Heart left ventricle (tissue), 16 donors: ENCODE results near the gene DAND5. TPM values are rescaled to one million over a fixed set of nuclear protein-coding genes. Genes with fewer than 3 reads are reported as not detected.
"Not testable (repeated sequence)": the region's sequence is repeated elsewhere in the genome, so short reads cannot be mapped to it uniquely, and the experiment has no call there.

Source experiments
- ATAC-seq, 4 donors: fragments of 200-7000 bp; cut with Tn5 transposase; one replicate each; pipeline ENCODE4 v1.9.1; 2020 to 2022; ENCODE audit warnings: moderate library complexity in 4 of 4, mild to moderate bottlenecking in 3 of 4, moderate number of reproducible peaks in 1 of 4
- DNase-seq, 5 donors: peaks; one replicate each; pipeline ENCODE4 v3.0.0-alpha.2; 2020
- H3K27ac ChIP-seq, 12 donors: fragments of 200-600 bp; sonication (generic) in 4 of 12; one replicate each; pipeline versions ENCODE4 v1.5.0 to v1.8.0; 2016 to 2022; ENCODE audit warnings: mild to moderate bottlenecking in 2 of 12
- H3K27me3 ChIP-seq, 9 donors: fragments of 200-600 bp; sonication (generic) in 2 of 9; one replicate each; pipeline versions ENCODE4 v1.5.1 to v1.8.0; 2016 to 2022; ENCODE audit warnings: mild to moderate bottlenecking in 3 of 9
- H3K36me3 ChIP-seq, 9 donors: fragments of 200-600 bp; sonication (generic) in 2 of 9; one replicate each; pipeline versions ENCODE4 v1.5.0 to v1.8.0; 2018 to 2022; ENCODE audit warnings: mild to moderate bottlenecking in 2 of 9
- H3K4me1 ChIP-seq, 12 donors: fragments of 200-600 bp; sonication (generic) in 4 of 12; one replicate each; pipeline versions ENCODE4 v1.5.0 to v1.8.0; 2016 to 2022; ENCODE audit warnings: mild to moderate bottlenecking in 3 of 12
- H3K4me3 ChIP-seq, 12 donors: fragments of 200-600 bp; sonication (generic) in 4 of 12; one replicate each; pipeline versions ENCODE4 v1.5.0 to v1.8.0; 2017 to 2022; ENCODE audit warnings: mild to moderate bottlenecking in 9 of 12, moderate library complexity in 4 of 12
- H3K9me3 ChIP-seq, 12 donors: fragments of 200-600 bp; sonication (generic) in 4 of 12; one replicate each; pipeline versions ENCODE4 v1.5.0 to v1.8.0; 2016 to 2022; ENCODE audit warnings: mild to moderate bottlenecking in 1 of 12
- POLR2A ChIP-seq, 2 donors: fragments of 450-650 bp; IDR thresholded peaks; one replicate each; pipeline ENCODE4 v1.6.1; 2017; ENCODE audit warnings: antibody characterized with exemption in 2 of 2, mild to moderate bottlenecking in 2 of 2, moderate library complexity in 2 of 2
- WGBS, 4 donors: extraction: QIAGEN DNeasy Blood & Tissue Kit in 2 of 4; methylation state at CpG; one replicate each; pipeline versions ENCODE4 v1.1.5 to v1.1.7; 2013 to 2018; 5-methylcytosine and 5-hydroxymethylcytosine counted together
- intact Hi-C, 10 donors: fragments of 100-400 bp; cut with DNase I; formaldehyde crosslinking; loops; one replicate each; pipeline versions ENCODE4 v1.11.1 to v1.14.2; 2022
- polyA plus RNA-seq, 2 donors: library from polyadenylated mRNA; stranded (reverse); fragments of 200-250 nt; gene quantifications; one replicate each; pipeline ENCODE4 v1.2.3, GENCODE V29; 2013
- total RNA-seq, 9 donors: library from RNA; depleted of rRNA in 2 of 9; stranded (reverse); fragments of >200 nt in 2 of 9; fragmentation: NEBNext Ultra II Directional in 3 of 9; extraction: Animal tissue kit (Norgen Biotek cat#: 25700) in 3 of 9; gene quantifications; one replicate each; pipeline versions ENCODE4 v1.1.0 to v1.2.4, GENCODE V29; 2016 to 2023
- TF ChIP-seq, protein P1 (sequence below), 12 donors: fragments of 200-600 bp; sonication (generic) in 4 of 12; IDR thresholded peaks; one replicate each; pipeline versions ENCODE4 v1.5.0 to v1.8.0; 2018 to 2022; ENCODE audit warnings: antibody characterized with exemption in 12 of 12, mild to moderate bottlenecking in 5 of 12
- donor health status: ischemic (EF 13 %, LVEDD 7.1; RV severe dilation, severe dysfunction).
- donor health status: healthy with polysubstance abuse.
- donor health status: DM: no; HTN: yes; CAD: no.
- donor health status: DM: no; HTN: no; CAD: no.
- donor health status: ischemic (EF 25% LVEDD 6.9; RV normal size, moderate dysfunction).
- donor health status: ischemic (EF 25% LVEDD 5.7; RV mildly dilated, moderate dysfunction).
- donor health status: healthy.
- donor health status: DM: yes; HTN: yes; CAD: no.
- donor health status: ischemic (EF 35%, LVEDD 5.7; RV mildly dilated, moderate dysfunction).
- donor health status: nonischemic (EF 11% LVEDD 7.7; RV severe dilation, severe dysfunction).
- donor health status: DM: yes; HTN: yes; CAD: no.
- donor health status: PGD.
- donor health status: ischemic (EF 29% LVEDD 5.4; RV normal size, mild dysfunction).
- donor health status: nonischemic (EF 23%, LVEDD 6.1; RV moderate dilation, normal function).

The DAND5 gene
- total and polyA plus RNA-seq, 11 donors, result 1.4 to 13.6 (median 8.4) TPM

DNA sequence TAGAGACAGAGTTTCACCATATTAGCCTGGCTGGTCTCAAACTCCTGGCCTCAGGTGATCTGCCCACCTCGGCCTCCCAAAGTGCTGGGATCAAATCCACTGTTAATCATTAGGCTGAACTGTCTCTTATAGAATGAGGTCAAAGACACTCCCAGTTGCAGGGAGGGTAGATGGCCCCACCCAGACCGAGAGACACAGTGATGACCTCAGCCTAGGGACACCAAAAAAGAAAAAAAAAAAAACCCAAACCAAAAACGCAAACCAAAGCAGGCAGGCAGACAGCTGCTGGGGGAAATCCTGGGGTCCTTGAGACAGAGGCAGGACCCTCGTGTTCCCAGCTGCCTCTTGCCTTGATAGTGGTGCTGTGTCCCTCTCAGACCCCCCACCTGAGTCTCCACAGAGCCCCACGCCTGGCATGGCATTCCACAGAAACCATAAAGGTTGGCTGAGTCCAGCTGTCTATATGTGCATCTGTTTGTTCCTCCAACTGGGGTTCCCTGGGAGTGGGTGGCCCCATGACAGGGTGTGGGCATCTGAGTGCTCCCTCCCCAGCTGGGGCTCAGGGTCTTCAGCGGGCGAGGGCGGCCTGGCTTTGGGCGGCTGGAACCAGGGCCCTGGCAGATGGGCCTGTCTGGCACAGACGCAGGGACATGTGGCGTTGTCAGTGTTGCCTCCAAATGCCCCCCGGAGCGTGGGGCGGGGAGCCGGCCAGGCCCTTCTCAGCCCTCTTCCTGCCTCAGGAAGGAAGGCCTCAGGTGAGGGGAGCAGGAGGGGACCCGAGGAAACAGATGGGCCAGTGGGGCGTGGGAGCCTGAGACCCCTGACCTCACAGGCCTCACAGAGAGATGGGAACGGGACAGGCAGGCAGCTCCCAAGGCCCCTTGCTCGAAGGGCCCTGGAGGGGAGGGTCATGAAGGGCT lies 5.2 kb downstream of the DAND5 start:
- TF ChIP-seq, protein P1, sequence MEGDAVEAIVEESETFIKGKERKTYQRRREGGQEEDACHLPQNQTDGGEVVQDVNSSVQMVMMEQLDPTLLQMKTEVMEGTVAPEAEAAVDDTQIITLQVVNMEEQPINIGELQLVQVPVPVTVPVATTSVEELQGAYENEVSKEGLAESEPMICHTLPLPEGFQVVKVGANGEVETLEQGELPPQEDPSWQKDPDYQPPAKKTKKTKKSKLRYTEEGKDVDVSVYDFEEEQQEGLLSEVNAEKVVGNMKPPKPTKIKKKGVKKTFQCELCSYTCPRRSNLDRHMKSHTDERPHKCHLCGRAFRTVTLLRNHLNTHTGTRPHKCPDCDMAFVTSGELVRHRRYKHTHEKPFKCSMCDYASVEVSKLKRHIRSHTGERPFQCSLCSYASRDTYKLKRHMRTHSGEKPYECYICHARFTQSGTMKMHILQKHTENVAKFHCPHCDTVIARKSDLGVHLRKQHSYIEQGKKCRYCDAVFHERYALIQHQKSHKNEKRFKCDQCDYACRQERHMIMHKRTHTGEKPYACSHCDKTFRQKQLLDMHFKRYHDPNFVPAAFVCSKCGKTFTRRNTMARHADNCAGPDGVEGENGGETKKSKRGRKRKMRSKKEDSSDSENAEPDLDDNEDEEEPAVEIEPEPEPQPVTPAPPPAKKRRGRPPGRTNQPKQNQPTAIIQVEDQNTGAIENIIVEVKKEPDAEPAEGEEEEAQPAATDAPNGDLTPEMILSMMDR (IDR thresholded peaks at IDR 0.05), result no peak
- TF ChIP-seq POLR2A (IDR thresholded peaks at IDR 0.05), result no peak
- no peaks in the 10 kb centered on the region for H3K9me3 ChIP-seq
- H3K4me1 ChIP-seq, result peaks cover 0 to 28% (median 4%) of the 10 kb centered on the region in 12 donors
- no peak for DNase-seq
- no peak for ATAC-seq
- H3K4me3 ChIP-seq, result no peak overlapping the region
- intact Hi-C loops, result loop anchor here in 7 of 10 donors (5.0 to 10.0 kb wide), 6 partner anchors 283 to 620 kb away; no protein-coding TSS in a partner anchor
- WGBS, 4 donors, result 61 to 67% (median 65%) methylated on average over 15 to 19 of the region's 19 CpGs
- no peak overlapping the region for H3K27ac ChIP-seq
- H3K27me3 ChIP-seq, result no peaks in the 10 kb centered on the region
- no peaks in the 10 kb centered on the region for H3K36me3 ChIP-seq

DNA sequence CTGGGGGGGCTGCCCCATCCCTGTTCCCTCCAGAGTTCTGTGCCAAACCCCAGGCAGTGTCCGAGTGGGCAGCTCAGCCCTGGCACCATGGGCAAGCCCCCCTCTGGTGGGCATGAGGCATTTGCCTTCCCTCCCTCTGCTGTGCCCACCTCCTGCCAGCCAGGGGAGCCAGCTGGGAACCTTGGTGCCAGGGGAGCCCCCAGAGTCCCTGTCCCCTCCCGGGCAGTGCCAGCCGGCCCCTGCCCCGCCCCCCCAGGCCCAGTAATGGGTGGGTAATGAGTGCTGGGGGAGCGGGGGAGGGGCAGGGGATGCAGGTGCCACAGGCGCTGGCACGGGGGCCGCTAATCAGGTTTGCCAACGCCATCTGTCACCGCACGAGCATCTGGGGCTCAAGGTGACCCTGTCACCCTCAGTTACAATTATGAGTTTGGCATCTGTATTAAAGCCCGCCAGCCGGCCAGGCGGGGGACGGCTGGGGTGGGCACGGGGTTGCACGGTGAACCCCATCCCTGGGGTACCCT lies 5.9 kb downstream of the DAND5 start:
- no peaks in the 10 kb centered on the region for H3K9me3 ChIP-seq
- no peaks in the 10 kb centered on the region for H3K27me3 ChIP-seq
- no peak overlapping the region for H3K4me3 ChIP-seq
- WGBS, 4 donors, result 48 to 67% (median 54%) methylated on average over 1 to 17 of the region's 17 CpGs
- H3K4me1 ChIP-seq, result peaks cover 0 to 21% (median 4%) of the 10 kb centered on the region in 12 donors
- no peaks in the 10 kb centered on the region for H3K36me3 ChIP-seq
- intact Hi-C loops, result loop anchor here in 7 of 10 donors (5.0 to 10.0 kb wide), 6 partner anchors 282 to 620 kb away; no protein-coding TSS in a partner anchor
- ATAC-seq, result peak in 1 of 4 donors; percentile 10
- TF ChIP-seq, protein P1 (IDR thresholded peaks at IDR 0.05), result no peak
- no peak for TF ChIP-seq POLR2A (IDR thresholded peaks at IDR 0.05)
- no peak overlapping the region for H3K27ac ChIP-seq
- DNase-seq, result no peak

DNA sequence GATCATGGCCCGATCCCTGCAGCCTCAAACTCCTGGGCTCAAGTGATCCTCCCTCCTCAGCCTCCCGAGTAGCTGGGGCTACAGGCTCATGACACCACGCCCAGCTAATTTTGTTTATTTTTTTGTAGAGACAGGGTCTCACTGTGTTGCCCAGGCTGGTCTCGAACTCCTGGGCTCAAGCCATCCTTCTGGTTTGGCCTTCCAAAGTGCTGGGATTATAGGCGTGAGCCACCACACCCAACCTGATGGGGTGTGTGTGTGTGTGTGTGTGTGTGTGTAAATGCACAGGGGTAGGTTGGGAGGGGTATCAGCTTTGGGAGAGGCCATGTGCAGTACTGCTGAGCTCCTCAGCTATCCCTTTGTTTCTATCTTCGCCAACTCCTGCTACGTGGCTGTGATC lies 6.7 kb downstream of the DAND5 start:
- intact Hi-C loops, result loop anchor here in 8 of 10 donors (2.0 to 10.0 kb wide), 7 partner anchors 281 to 619 kb away; no protein-coding TSS in a partner anchor
- not testable (repeated sequence) for H3K27ac ChIP-seq, H3K4me3 ChIP-seq, H3K9me3 ChIP-seq, H3K36me3 ChIP-seq, H3K27me3 ChIP-seq, DNase-seq, ATAC-seq
- 86 to 93% (median 88%) methylated on average over 7 of the region's 7 CpGs for WGBS, 4 donors
- peaks cover 0 to 15% (median 4%) of the 10 kb centered on the region in 12 donors for H3K4me1 ChIP-seq

DNA sequence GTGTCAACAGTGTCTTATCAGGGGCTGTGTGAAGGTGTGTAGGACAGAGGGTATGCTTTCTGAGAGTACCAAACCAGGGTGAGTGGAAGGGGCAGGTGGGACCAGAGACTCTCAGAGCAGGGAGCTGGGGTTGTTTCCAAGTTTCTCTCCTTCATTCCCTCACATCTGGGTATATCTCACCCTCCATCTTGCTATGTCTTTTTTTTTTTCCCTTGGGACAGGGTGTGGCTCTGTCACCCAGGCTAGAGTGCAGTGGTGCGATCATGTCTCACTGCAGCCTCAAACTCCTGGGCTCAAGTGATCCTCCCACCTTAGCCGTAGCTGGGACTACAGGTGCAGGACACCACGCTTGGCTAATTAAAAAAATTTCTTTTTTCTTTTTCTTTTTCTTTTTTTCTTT lies 10.6 kb downstream of the DAND5 start:
- ATAC-seq, result no peak
- H3K27me3 ChIP-seq, result peaks cover 0 to 5% (median 0%) of the 10 kb centered on the region in 9 donors
- WGBS, 4 donors, result 91 to 98% (median 97%) methylated on average over 3 of the region's 3 CpGs

More for the DNA sequence above, 10.6 kb downstream of the DAND5 start:
- no peak overlapping the region for H3K4me3 ChIP-seq
- peaks cover 0 to 25% (median 13%) of the 10 kb centered on the region in 12 donors for H3K4me1 ChIP-seq
- TF ChIP-seq, protein P1 (IDR thresholded peaks at IDR 0.05), result no peak
- TF ChIP-seq POLR2A (IDR thresholded peaks at IDR 0.05), result no peak
- no peaks in the 10 kb centered on the region for H3K36me3 ChIP-seq
- H3K9me3 ChIP-seq, result no peaks in the 10 kb centered on the region
- intact Hi-C loops, result loop anchor here in 9 of 10 donors (2.0 to 10.0 kb wide), 10 partner anchors 52 to 615 kb away; no protein-coding TSS in a partner anchor
- DNase-seq, result no peak
- H3K27ac ChIP-seq, result no peak overlapping the region
